Transverse colon (tissue), 4 donors: Measurements from ENCODE around the gene NOP53. TPM values are rescaled to one million over a fixed set of nuclear protein-coding genes. Genes with fewer than 3 reads are reported as not detected.

Experiments
- DNase-seq: peaks from one replicate; pipeline ENCODE4 v3.0.0-alpha.2; 2019
- H3K27ac ChIP-seq, 4 donors: fragments of 200-600 bp; sonication (generic); 2 replicates each; pipeline ENCODE4 v1.5.1; 2016 to 2018; ENCODE audit warnings: inconsistent platforms in 4 of 4
- H3K27me3 ChIP-seq: fragments of 200-600 bp; sonication (generic); 2 replicates; pipeline ENCODE4 v1.5.1; 2017; ENCODE audit warnings: inconsistent platforms
- H3K36me3 ChIP-seq, 4 donors: fragments of 200-600 bp; sonication (generic); 2 replicates each; pipeline ENCODE4 v1.5.1; 2017 to 2019; ENCODE audit warnings: inconsistent platforms in 4 of 4
- H3K4me1 ChIP-seq, 4 donors: fragments of 200-600 bp; sonication (generic); 2 replicates each; pipeline ENCODE4 v1.5.1; 2017 to 2020; ENCODE audit warnings: inconsistent platforms in 4 of 4
- H3K4me3 ChIP-seq, 4 donors: fragments of 200-600 bp; sonication (generic); 1 replicate in 1 of 4; 2 replicates in 3 of 4; pipeline versions ENCODE4 v1.5.1 to v1.6.1; 2017 to 2019; ENCODE audit warnings: inconsistent platforms in 4 of 4
- H3K9me3 ChIP-seq, 2 donors: fragments of 200-600 bp; sonication (generic); 2 replicates each; pipeline ENCODE4 v1.5.1; 2017 to 2019; ENCODE audit warnings: inconsistent platforms in 2 of 2
- EP300 ChIP-seq: sonication (generic); formaldehyde crosslinking; IDR thresholded peaks from one replicate; pipeline ENCODE4 v1.6.1; 2017; ENCODE audit warnings: antibody characterized with exemption, low read depth
- POLR2A ChIP-seq: fragments of 450-650 bp; IDR thresholded peaks from one replicate; pipeline ENCODE4 v1.6.1; 2016; ENCODE audit warnings: antibody characterized with exemption, mild to moderate bottlenecking, moderate library complexity
- POLR2AphosphoS5 ChIP-seq, 3 donors: sonication (generic); formaldehyde crosslinking; IDR thresholded peaks; one replicate each; pipeline ENCODE4 v1.6.1; 2016; ENCODE audit warnings: antibody characterized with exemption in 3 of 3
- WGBS, 2 donors: methylation state at CpG; one replicate each; pipeline ENCODE4 v1.1.5; 2018; ENCODE audit warnings: low coverage in 1 of 2; 5-methylcytosine and 5-hydroxymethylcytosine counted together
- in situ Hi-C, 4 donors: fragments of 200-750 bp; cut with MboI; loops; one replicate each; pipeline versions ENCODE4 v1.15.0 to v1.15.1; 2017; ENCODE audit warnings: low sequenced_read_pairs in 3 of 4, low pct_ligation_motif_present in 1 of 4, low pct_unique_long_range_greater_than_20kb in 1 of 4
- intact Hi-C: fragments of 100-400 bp; cut with DNase I; formaldehyde crosslinking; loops from one replicate; pipeline ENCODE4 v1.15.1; 2023; ENCODE audit warnings: low total_unique reads
- total RNA-seq, 4 donors: library from RNA; depleted of rRNA; stranded (reverse); fragments of >200 nt; gene quantifications; one replicate each; pipeline ENCODE4 v1.1.0, GENCODE V29; 2016
- TF ChIP-seq, protein P1 (sequence below), 5 experiments: fragments of 200-600 bp in 3 of 5; fragments of 450-650 bp in 2 of 5; sonication (generic) in 3 of 5; IDR thresholded peaks; 1 replicate in 2 of 5; 2 replicates in 3 of 5; pipeline ENCODE4 v1.5.1; 2016 to 2017; ENCODE audit warnings: antibody characterized with exemption in 5 of 5, inconsistent platforms in 3 of 5, mild to moderate bottlenecking in 2 of 5, moderate library complexity in 1 of 5

The NOP53 gene
- total RNA-seq, 4 donors from 2014 or later: 239 to 490 (median 364) TPM

DNA sequence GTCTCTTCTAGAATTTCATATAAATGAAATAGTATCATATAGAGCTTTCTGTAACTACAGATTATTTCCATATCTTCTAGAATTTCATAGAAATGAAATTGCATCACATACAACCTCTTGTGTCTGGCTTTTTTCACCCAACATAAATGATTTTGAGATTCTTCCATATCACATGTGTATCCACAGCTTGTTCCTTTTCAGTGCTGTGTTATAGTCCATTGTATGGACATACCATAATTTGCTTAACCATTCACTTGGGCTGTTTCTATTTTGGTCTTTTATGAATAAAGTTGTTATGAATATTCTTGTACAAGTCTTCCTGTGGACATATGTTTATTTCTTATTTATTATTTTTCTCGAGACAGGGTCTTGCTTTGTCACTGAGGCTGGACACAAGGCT is 47.3 kb downstream of the NOP53 start:
- peaks cover 0 to 2% (median 0%) of the 10 kb centered on the region in 4 donors for H3K4me1 ChIP-seq
- intact Hi-C loops (no loop called here), in situ Hi-C loops (no loop called here)
- 92 to 100% methylated on average over 1 of the region's 1 CpG for WGBS, 2 donors
- DNase-seq: no peak
- H3K27ac ChIP-seq: no peak overlapping the region
- no peaks in the 10 kb centered on the region for H3K27me3 ChIP-seq
- no peak overlapping the region for H3K4me3 ChIP-seq
- no peaks in the 10 kb centered on the region for H3K36me3 ChIP-seq
- peaks cover 0 to 4% of the 10 kb centered on the region in 2 donors for H3K9me3 ChIP-seq
- no peak for TF ChIP-seq EP300

DNA sequence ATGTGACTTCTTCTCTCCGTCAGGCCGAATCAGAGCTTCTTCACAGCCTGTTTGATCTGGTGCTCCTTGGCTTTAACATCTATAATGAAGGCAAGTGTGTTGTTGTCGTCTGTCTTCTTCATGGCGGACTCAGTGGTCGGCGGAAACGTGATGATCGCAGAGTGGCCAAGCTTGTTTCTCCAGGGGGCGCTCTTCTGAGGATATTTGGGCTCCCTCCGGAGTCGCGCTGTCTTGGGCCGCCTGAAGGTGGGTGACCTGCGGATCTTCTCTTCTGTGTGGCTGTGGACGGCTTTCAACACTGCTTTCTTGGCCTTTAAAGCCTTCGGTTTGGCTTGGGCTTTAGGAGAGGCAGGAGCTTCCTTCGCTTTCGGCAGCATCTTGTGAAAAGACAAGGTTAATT is 49.2 kb downstream of the NOP53 start:
- TF ChIP-seq, protein P1, sequence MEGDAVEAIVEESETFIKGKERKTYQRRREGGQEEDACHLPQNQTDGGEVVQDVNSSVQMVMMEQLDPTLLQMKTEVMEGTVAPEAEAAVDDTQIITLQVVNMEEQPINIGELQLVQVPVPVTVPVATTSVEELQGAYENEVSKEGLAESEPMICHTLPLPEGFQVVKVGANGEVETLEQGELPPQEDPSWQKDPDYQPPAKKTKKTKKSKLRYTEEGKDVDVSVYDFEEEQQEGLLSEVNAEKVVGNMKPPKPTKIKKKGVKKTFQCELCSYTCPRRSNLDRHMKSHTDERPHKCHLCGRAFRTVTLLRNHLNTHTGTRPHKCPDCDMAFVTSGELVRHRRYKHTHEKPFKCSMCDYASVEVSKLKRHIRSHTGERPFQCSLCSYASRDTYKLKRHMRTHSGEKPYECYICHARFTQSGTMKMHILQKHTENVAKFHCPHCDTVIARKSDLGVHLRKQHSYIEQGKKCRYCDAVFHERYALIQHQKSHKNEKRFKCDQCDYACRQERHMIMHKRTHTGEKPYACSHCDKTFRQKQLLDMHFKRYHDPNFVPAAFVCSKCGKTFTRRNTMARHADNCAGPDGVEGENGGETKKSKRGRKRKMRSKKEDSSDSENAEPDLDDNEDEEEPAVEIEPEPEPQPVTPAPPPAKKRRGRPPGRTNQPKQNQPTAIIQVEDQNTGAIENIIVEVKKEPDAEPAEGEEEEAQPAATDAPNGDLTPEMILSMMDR (IDR thresholded peaks at IDR 0.05): no peak
- TF ChIP-seq POLR2AphosphoS5 (IDR thresholded peaks at IDR 0.05): no peak
- no peak for TF ChIP-seq EP300
- TF ChIP-seq POLR2A: no peak
- H3K27me3 ChIP-seq: no peaks in the 10 kb centered on the region
- H3K9me3 ChIP-seq: peaks cover 0 to 4% of the 10 kb centered on the region in 2 donors
- 84 to 93% methylated on average over 16 to 18 of the region's 18 CpGs for WGBS, 2 donors
- H3K4me3 ChIP-seq: no peak overlapping the region
- in situ Hi-C loops (no loop called here), intact Hi-C loops (no loop called here)
- H3K36me3 ChIP-seq: no peaks in the 10 kb centered on the region
- DNase-seq: no peak
- H3K4me1 ChIP-seq: no peaks in the 10 kb centered on the region
- no peak overlapping the region for H3K27ac ChIP-seq

DNA sequence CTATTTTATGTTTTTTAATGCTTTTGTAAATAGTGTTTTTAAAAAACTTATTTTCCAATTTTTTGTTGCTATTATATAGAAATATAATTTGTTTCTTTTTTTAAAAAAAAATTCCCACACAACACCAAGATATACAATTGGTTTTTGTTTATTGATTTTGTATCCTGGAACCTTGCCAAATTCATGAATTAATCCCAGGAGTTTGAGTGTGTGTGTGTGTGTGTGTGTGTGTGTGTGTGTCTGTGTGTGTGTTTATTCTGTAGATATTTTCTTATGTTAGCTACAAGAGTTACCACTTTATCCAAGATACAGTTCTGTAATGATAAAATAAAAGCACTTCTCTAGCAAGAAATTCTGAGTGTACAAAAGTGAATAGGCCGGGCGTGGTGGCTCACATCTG is 51.4 kb downstream of the NOP53 start:
- Histone ChIP-seq H3K4me1 (no peaks in the 10 kb centered on the region), H3K36me3 (no peaks in the 10 kb centered on the region), H3K9me3 (peaks cover 0 to 4% of the 10 kb centered on the region in 2 donors), H3K27ac (no peak overlapping the region), H3K4me3 (no peak overlapping the region), H3K27me3 (no peaks in the 10 kb centered on the region)
- no peak for DNase-seq
- WGBS, 2 donors: 72 to 73% methylated on average over 2 of the region's 2 CpGs
- TF ChIP-seq POLR2A: no peak
- TF ChIP-seq EP300: no peak
- TF ChIP-seq, protein P1 (IDR thresholded peaks at IDR 0.05): no peak
- TF ChIP-seq POLR2AphosphoS5 (IDR thresholded peaks at IDR 0.05): no peak
- intact Hi-C loops: no loop called here
- in situ Hi-C loops: no loop called here

DNA sequence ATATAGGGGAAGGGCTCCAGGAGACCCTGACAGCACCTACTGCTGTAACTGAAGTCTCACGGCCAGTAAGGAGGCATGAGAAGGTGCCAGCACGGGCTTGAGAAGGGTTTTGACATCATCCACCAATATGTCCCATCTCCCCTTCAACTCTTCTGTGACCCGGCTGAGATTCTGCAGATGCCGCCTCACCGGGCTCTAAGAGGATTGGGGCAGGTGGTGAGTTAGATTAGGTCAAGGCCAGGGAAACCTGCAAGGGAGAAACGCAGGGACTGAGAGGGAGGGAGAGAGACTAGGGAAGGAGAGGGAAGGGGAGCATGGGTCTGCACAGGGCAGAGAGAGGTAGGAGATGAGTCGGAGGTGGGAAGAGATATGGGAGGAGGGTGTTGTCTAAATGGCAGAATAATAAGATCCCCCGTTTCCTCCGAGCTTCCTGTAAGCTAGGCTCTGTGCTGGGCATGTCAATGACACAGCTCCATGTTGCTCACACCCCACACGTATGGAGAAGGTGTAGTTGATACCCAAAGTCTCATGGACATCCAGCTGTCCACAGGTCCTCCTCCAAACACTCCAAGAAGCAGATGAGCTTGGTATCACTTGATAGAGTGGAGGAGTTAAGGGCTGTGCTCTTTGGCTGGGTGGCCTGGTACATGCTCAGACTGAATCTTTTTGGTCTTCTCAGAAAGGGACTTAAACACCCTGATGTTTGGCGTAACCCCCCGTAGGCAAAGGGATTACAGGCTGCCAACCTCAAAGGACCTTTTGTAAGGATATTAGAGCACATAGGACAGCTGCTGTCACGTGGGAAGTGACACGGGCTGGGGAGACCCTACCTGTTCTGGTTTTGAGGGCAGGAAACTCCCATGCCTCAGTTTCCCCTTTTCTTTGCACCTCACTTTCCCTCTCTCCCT is 52.9 kb downstream of the NOP53 start:
- Histone ChIP-seq H3K9me3 (no peaks in the 10 kb centered on the region), H3K36me3 (no peaks in the 10 kb centered on the region), H3K4me3 (no peak overlapping the region), H3K4me1 (no peaks in the 10 kb centered on the region), H3K27me3 (no peaks in the 10 kb centered on the region), H3K27ac (no peak overlapping the region)
- in situ Hi-C loops (no loop called here), intact Hi-C loops (no loop called here)
- DNase-seq: no peak
- WGBS, 2 donors: 65 to 66% methylated on average over 3 to 14 of the region's 14 CpGs
- TF ChIP-seq, protein P1 (IDR thresholded peaks at IDR 0.05): no peak
- no peak for TF ChIP-seq POLR2A
- no peak for TF ChIP-seq EP300
- TF ChIP-seq POLR2AphosphoS5 (IDR thresholded peaks at IDR 0.05): no peak

DNA sequence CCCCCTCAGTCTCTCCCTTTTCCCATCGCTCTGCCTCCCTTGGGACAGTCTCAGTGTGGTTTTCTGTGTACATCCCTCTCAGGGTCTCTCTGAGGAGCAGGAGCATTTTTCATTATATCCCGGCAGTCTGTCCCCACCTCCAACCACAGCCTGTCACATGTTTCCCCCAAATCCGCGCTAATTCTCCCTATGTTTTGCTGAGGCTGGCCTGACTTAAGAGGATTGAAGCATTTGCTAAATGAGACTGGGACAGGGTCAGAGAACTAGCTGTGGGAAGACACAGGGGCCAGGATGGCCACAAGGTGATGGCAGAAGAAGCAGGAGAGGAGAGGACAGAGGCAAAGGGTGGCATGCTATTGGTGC is 53.5 kb downstream of the NOP53 start:
- H3K4me1 ChIP-seq: no peaks in the 10 kb centered on the region
- no peaks in the 10 kb centered on the region for H3K36me3 ChIP-seq
- no peaks in the 10 kb centered on the region for H3K9me3 ChIP-seq
- H3K4me3 ChIP-seq: no peak overlapping the region
- WGBS, 2 donors: 71 to 84% methylated on average over 1 to 4 of the region's 4 CpGs
- no peak for DNase-seq
- no peaks in the 10 kb centered on the region for H3K27me3 ChIP-seq
- intact Hi-C loops: no loop called here
- TF ChIP-seq POLR2A: no peak
- TF ChIP-seq EP300: no peak
- TF ChIP-seq, protein P1 (IDR thresholded peaks at IDR 0.05): no peak
- TF ChIP-seq POLR2AphosphoS5 (IDR thresholded peaks at IDR 0.05): no peak
- no peak overlapping the region for H3K27ac ChIP-seq
- in situ Hi-C loops: no loop called here
